CD4-positive, alpha-beta T cell treated with Interleukin-15 for 4 hours (primary cell): ENCODE measurements around the gene RAB8A.
"Not testable (repeated sequence)": the region's sequence is repeated elsewhere in the genome, so short reads cannot be mapped to it uniquely, and the experiment has no call there.

Experiments
- DNase-seq: peaks from one replicate; pipeline ENCODE4 v3.0.0-alpha.2; 2020; ENCODE audit warnings: low spot score

Gene RAB8A

GRCh38 chr19:16178866-16179265, 67.2 kb downstream of the RAB8A start:
- DNase-seq: not testable (repeated sequence)

GRCh38 chr19:16180611-16181010, 68.9 kb downstream of the RAB8A start:
- no peak for DNase-seq
